ENCODE results near the gene CENPU.

CENPU gene

GRCh38 chr4:184764601-184765000 lies 30.7 kb upstream of the CENPU start:
- FAIRE-seq: no peak
- no peak for TF ChIP-seq POLR2A (IDR thresholded peaks at IDR 0.05; ENCODE audit: low read depth, low read length)
- DNase-seq (ENCODE audit: insufficient read length, low spot score): no peak

DNA sequence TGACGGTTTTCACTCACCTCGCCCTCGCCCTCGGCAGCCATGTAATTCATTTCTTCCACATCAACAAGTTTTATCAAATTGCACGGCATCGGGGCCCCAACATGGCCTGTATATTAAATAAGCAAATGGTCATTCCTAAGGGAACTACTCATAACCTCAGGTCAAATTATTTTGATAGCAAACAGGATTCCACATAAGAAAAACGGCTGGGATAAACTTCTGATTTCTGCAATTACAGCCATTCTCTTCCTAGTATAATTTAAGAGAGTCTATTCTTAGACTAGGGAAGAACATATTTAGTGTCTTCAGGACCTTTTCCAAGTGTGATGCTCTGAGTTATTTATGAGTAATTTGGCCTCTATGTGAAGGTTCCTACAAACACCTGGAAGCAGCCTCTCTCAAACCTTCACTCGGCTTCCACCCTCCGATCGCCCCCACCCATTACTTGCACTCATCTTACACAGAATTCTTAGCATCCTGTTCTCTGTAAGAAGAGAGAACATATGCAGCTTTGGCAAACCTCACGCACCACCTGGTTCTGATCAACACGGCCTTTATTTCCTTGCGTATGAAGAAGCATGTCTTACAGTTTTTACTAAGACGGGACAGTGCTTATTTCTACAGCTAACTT lies 29.4 kb upstream of the CENPU start:
- no peak for TF ChIP-seq POLR2A (IDR thresholded peaks at IDR 0.05; ENCODE audit: low read depth, low read length)
- no peak for DNase-seq (ENCODE audit: insufficient read length, low spot score)
- no peak for FAIRE-seq

- no peak for DNase-seq (ENCODE audit: insufficient read length, low spot score)
- no peak for FAIRE-seq
- no peak for TF ChIP-seq POLR2A (IDR thresholded peaks at IDR 0.05; ENCODE audit: low read depth, low read length)
Measured at GRCh38 chr4:184762100-184762499, 28.2 kb upstream of the CENPU start.

DNA sequence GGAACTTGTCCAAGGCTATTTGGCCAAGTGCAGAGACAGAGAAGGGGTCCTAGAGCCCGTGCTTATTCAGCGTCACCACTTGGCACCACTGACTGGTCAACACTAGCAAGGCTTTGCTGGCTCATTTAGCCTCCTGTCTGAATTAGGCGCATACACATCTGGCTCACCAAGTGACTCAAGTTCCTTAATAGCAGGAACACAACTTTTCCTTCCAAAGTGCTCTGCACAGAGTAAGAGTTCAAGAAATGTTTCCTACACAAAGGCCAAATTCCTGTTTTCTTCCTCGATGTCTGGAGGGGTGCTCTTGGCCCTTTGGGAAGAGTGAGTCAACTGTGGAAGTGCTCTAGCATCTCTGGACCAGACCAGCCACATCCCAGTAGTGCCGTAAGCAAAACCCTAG lies 26.8 kb upstream of the CENPU start:
- no peak for DNase-seq (ENCODE audit: insufficient read length, low spot score)
- FAIRE-seq: no peak
- no peak for TF ChIP-seq POLR2A (IDR thresholded peaks at IDR 0.05; ENCODE audit: low read depth, low read length)

GRCh38 chr4:184757810-184758209 lies 23.9 kb upstream of the CENPU start:
- FAIRE-seq (no peak), DNase-seq (ENCODE audit: insufficient read length, low spot score) (no peak)
- TF ChIP-seq POLR2A (IDR thresholded peaks at IDR 0.05; ENCODE audit: low read depth, low read length): no peak

GRCh38 chr4:184756399-184756798 lies 22.5 kb upstream of the CENPU start:
- FAIRE-seq (no peak), DNase-seq (ENCODE audit: insufficient read length, low spot score) (no peak)
- no peak for TF ChIP-seq POLR2A (IDR thresholded peaks at IDR 0.05; ENCODE audit: low read depth, low read length)

DNA sequence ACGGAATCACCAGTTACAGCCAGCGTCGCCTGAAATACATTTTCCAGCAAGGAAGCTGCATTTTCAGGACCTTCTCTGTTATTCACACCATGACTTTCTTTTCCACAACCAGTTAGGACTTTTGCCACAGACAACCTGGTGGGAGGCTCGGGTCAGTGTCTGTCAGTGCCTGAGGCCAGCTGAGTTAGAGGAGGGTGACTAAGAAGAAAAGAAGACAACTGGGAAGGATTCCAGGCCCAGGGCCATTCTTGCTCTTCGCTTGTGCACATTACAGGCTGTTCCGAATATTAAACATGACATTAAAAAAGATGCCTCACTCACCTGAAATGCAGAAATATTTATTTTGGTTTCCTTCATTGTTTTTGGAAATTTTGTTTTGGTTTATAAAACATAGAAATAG lies 21.4 kb upstream of the CENPU start:
- FAIRE-seq: no peak

DNA sequence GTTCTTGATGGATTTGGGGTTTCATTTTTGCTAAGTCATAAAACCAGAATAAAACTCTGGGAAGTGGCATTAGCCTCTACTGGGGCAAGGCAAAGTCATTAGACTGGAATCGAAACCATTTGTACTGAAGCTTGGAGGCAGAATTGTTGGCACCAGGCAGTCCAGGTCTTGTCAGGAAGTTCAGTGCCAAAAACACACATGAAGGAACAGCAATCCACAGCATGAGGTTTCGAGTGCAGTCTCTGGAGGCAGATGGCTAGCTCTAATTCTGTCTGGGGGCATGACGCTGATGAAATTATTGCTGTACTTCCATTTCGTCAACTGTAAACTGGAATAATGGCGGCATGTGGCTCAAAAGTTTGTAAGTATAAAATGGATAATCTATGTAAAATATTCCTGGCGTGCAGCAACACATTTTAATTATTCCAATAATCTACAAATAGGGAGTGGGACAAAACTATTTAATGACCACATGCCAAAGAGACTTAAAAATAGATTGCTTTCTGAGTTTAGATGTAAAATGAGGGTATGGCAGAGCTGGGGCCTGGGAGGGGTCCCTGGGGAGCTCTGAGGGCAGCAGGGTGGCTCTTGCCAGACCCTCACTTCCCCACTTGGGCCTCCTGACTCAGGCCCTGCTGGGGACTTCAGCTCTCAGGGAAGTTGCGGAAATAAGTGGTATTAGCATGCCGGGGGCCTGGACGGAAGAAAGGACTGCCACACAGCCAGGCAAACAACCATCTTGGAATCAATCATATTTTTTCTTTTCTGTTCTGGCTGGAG lies 18.8 kb upstream of the CENPU start:
- DNase-seq (ENCODE audit: insufficient read length, low spot score) (no peak), FAIRE-seq (no peak)
- TF ChIP-seq POLR2A (IDR thresholded peaks at IDR 0.05; ENCODE audit: low read depth, low read length): no peak

More for the DNA sequence above, 21.4 kb upstream of the CENPU start:
- no peak for DNase-seq (ENCODE audit: insufficient read length, low spot score)
- no peak for TF ChIP-seq POLR2A (IDR thresholded peaks at IDR 0.05; ENCODE audit: low read depth, low read length)

GRCh38 chr4:184751585-184751956 lies 17.7 kb upstream of the CENPU start:
- no peak for FAIRE-seq
- no peak for TF ChIP-seq POLR2A (IDR thresholded peaks at IDR 0.05; ENCODE audit: low read depth, low read length)
- no peak for DNase-seq (ENCODE audit: insufficient read length, low spot score)

GRCh38 chr4:184750926-184751584 lies 17.2 kb upstream of the CENPU start:
- TF ChIP-seq POLR2A (IDR thresholded peaks at IDR 0.05; ENCODE audit: low read depth, low read length): no peak
- no peak for DNase-seq (ENCODE audit: insufficient read length, low spot score)
- FAIRE-seq: no peak

DNA sequence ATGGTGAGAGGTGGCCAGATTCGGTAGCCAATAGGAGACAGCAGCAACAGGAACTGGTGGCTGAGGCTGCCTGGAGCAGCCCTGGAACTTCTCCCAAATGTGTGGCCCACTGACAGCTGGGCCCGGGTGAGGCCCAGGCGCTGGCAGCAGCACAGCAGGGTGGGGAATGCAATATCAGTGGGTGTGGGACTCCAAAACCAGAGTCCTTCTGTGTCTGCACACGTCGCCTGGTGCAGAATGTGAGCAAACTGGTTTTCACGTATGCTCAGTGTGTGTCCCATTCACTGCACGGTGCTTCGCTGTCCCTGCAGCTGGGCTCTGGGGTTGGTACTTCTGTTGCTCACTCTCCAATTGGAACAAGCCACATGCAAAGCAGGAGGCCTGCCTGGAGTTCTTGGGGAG lies 14.4 kb upstream of the CENPU start:
- no peak for FAIRE-seq
- DNase-seq (ENCODE audit: insufficient read length, low spot score): no peak

GRCh38 chr4:184747034-184747830 lies 13.3 kb upstream of the CENPU start:
- FAIRE-seq: no peak
- no peak for DNase-seq (ENCODE audit: insufficient read length, low spot score)
- no peak for TF ChIP-seq POLR2A (IDR thresholded peaks at IDR 0.05; ENCODE audit: low read depth, low read length)

More for the DNA sequence above, 14.4 kb upstream of the CENPU start:
- TF ChIP-seq POLR2A (IDR thresholded peaks at IDR 0.05; ENCODE audit: low read depth, low read length): no peak

- DNase-seq (ENCODE audit: insufficient read length, low spot score) (peak; percentile 49), FAIRE-seq (no peak)
- TF ChIP-seq POLR2A (IDR thresholded peaks at IDR 0.05; ENCODE audit: low read depth, low read length): no peak
Measured at GRCh38 chr4:184745831-184746795, 12.2 kb upstream of the CENPU start.
